Midbrain (tissue), 1 donor: ENCODE results near the gene CACNA1I.

Experiments
- DNase-seq: peaks from one replicate; lab custom pipeline; 2025; lab: John Stamatoyannopoulos, UW

The CACNA1I gene

GRCh38 chr22:39623603-39624500, 53.3 kb downstream of the CACNA1I start:
- DNase-seq = no peak

DNA sequence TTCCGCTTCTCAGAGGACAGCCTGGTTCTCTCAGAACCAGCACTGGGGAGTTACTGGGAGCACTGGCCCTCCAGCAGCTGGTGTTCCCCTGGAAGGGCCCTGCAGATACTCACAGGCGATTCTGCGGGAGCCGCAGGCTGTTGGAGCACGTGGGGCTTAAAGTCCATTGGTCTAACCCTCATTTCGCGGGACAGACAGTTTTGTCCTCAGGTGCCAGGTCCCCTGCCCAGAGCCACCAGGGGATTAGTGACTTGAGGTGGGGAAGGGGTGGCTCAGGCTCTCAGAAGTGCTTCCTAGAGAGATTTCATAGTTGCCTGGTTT, 53.9 kb downstream of the CACNA1I start:
- DNase-seq = no peak

- DNase-seq = no peak
Measured at GRCh38 chr22:39625569-39626537, 55.3 kb downstream of the CACNA1I start.

DNA sequence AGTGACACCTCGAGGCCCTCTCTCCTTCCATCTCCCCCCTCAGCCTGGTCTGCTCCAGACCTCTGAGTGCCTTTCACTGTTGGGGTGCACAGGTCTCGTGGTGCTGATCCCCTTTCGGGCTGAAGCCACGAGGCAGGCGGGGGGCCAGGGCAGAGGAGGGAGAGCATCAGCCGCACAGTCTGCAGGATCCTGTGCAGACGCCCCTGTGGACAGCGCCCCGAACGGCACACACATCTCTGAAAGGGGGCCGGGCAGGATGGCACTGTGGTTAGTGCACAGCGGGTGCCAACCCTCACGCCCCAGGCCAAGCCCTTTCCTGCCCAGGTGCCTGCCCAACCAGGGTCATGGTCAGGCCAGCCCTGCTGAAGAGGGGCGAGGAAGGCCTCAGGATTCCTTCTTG, 56.7 kb downstream of the CACNA1I start:
- no peak for DNase-seq

GRCh38 chr22:39627865-39628562, 57.5 kb downstream of the CACNA1I start:
- DNase-seq = no peak

DNA sequence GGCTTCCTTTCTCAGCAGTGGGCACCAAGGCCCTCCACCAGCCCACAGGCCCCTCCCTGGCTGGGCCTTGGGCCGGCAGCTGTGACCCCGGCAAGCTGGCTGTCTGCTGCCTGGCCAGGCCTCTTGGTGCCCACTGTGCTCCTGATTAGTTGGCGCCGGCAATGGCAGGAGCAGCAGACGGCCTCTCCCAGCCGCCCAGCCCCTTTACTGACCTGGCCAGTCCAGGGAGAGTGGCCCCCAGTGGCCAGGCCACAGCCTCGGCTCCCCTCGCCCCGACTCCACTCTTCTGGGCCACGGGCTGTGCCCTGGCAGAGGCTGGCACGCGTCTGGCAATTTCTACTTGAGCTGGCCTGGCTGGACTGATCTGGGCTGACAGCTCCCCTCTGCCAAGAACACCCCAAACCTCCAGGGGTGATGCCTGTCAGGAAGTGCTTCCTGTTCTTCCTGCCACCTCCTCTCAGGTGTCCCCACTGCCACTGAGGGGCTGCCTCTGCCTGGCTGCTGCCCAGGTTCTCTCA, 58.1 kb downstream of the CACNA1I start:
- no peak for DNase-seq

- DNase-seq = no peak
Measured at GRCh38 chr22:39629851-39630250, 59.3 kb downstream of the CACNA1I start.

GRCh38 chr22:39630721-39631120, 60.2 kb downstream of the CACNA1I start:
- DNase-seq = no peak

- no peak for DNase-seq
Measured at GRCh38 chr22:39631381-39632286, 61.1 kb downstream of the CACNA1I start.

GRCh38 chr22:39634530-39635405, 64.2 kb downstream of the CACNA1I start:
- no peak for DNase-seq

DNA sequence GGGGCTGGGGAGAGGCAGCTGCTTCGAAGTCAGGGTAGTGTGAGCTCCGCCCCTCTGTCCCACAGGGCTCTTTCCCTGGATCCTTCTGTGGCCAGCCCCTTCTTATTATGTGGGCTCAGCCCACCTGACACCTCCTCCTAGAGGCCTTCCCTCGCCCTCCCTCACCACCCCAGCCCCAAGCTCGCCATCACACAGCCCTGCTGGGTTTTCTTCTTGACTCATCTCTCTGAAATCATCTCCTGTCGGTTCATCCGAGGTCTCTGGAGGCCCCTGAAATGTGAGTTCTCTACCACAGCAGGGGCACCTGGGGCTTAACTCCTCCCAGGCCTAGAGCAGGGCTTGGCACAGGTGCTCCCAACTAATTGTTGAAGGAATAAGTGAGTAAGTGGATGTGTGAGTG, 65.2 kb downstream of the CACNA1I start:
- DNase-seq = no peak

DNA sequence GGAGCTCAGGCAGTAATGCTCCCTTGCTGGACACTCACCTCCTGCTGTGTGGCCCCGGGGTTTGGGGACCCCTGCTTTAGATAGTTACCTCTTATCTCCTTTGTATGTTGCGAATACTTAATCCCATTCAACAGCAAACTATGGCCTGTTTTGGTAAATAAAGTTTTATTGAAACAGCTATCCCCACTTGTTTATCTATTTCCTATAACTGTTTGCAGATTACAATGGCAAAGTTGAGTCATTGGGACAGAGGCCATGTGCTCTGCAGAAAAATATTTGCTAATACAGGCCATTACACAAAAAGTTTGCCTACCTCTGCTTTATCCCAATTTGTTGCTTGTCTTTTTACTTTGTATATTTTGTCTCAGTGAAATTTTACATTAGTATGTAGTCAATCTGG, 68.4 kb downstream of the CACNA1I start:
- DNase-seq = no peak

GRCh38 chr22:39641660-39642310, 71.2 kb downstream of the CACNA1I start:
- no peak for DNase-seq

DNA sequence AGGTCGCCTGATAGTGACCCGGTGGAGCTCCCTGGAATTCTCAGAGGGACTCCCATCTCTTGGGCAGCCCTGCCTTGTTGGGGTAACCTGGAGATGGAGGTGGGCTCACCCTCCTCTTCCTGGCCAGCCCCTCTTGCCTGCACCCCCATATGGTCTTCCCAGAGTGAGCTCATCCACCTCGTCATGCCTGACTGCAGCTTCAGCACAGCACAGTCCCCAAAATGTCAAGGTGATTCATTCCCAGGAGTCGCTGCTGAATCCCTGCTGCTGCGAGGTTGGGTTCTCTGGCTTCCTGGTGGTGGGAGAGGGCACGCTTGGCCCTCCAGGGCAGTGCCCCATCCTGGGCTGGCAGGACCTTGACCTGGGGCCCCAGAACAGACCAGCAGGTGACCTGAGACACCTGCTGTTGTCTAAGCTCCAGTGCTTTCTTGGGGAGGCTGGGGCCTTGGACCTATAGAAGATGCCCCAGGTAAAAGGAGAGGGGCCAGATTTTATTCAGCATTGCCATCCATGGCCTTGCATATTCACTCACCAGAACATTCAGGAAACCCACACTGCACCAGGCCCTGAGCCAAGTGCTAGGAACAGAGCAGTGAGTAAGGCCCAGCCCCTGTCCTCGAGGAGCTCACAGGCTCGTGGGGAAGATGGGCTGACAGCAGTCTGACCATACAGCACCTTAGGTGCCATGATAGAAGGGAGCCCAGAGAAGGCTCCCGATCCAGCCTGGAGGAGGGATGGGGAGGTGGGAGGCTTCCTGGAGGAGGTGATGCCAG, 72.9 kb downstream of the CACNA1I start:
- DNase-seq = no peak

GRCh38 chr22:39645532-39645931, 75.0 kb downstream of the CACNA1I start:
- DNase-seq = no peak

- no peak for DNase-seq
Measured at GRCh38 chr22:39646398-39647063, 76.0 kb downstream of the CACNA1I start.

- DNase-seq = no peak
Measured at GRCh38 chr22:39647836-39648629, 77.5 kb downstream of the CACNA1I start.
